WI38 (cell line): ENCODE results near the gene LRRK1.

Experiments
- H3K4me3 ChIP-seq: 2 replicates; pipeline ENCODE4 v1.5.1; 2011; ENCODE audit warnings: low read depth, mild to moderate bottlenecking, control low read depth, low read length
- TF ChIP-seq, protein P1 (sequence below): IDR thresholded peaks from 2 replicates; pipeline ENCODE4 v1.5.1; 2012; ENCODE audit warnings: low read depth, mild to moderate bottlenecking, control low read depth, low read length

LRRK1 gene

GRCh38 chr15:101013769-101014675 lies 94.9 kb downstream of the LRRK1 start:
- TF ChIP-seq, protein P1, sequence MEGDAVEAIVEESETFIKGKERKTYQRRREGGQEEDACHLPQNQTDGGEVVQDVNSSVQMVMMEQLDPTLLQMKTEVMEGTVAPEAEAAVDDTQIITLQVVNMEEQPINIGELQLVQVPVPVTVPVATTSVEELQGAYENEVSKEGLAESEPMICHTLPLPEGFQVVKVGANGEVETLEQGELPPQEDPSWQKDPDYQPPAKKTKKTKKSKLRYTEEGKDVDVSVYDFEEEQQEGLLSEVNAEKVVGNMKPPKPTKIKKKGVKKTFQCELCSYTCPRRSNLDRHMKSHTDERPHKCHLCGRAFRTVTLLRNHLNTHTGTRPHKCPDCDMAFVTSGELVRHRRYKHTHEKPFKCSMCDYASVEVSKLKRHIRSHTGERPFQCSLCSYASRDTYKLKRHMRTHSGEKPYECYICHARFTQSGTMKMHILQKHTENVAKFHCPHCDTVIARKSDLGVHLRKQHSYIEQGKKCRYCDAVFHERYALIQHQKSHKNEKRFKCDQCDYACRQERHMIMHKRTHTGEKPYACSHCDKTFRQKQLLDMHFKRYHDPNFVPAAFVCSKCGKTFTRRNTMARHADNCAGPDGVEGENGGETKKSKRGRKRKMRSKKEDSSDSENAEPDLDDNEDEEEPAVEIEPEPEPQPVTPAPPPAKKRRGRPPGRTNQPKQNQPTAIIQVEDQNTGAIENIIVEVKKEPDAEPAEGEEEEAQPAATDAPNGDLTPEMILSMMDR, result no peak
- H3K4me3 ChIP-seq, result no peak overlapping the region

GRCh38 chr15:101014921-101015841 lies 96.0 kb downstream of the LRRK1 start:
- TF ChIP-seq, protein P1, result peak; percentile 88
- no peak overlapping the region for H3K4me3 ChIP-seq

DNA sequence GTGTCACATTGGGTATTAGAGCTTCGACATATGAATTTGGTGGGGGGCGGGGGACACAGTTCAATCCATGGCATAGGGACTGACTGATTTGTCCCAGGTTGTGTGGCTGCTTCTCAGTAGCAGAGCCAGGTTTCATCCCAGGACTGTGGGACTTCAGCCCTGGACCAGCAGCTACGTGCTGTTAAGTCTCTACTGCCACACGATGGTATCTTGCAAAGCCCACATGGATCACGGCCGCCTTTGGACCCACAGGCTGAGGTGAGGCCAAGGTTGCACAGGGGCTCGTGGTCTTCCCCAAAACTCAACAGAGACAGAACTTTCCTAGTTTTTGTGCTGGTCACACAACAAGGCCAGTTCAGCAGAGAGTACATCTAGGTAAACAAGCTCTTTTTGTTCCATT lies 97.4 kb downstream of the LRRK1 start:
- no peak overlapping the region for H3K4me3 ChIP-seq
- TF ChIP-seq, protein P1, result no peak

- TF ChIP-seq, protein P1, result peak; percentile 33
- H3K4me3 ChIP-seq, result no peak overlapping the region
Measured at GRCh38 chr15:101017093-101017754, 98.1 kb downstream of the LRRK1 start.

GRCh38 chr15:101018016-101018415 lies 98.9 kb downstream of the LRRK1 start:
- no peak overlapping the region for H3K4me3 ChIP-seq
- TF ChIP-seq, protein P1, result no peak

DNA sequence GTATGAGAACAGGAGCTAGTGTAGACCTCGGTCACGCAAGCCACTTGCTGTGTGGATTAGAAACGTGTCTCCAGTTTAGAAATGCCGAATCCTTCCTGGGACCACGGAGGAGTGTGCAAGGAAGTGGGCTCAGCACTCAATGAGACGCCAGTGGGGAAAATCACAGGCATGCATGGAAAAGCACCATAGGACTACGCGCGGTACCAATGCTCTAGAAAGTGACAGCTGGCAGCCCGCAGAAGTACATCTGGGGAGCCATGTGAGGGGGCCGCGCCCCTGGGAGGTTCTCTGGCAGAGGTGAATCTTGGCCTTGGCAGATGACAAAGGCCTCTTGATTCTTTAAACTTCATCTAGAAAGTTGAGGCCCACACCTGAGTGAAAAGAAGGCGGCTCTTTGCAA lies 99.3 kb downstream of the LRRK1 start:
- TF ChIP-seq, protein P1, result no peak
- no peak overlapping the region for H3K4me3 ChIP-seq
